IMR-90 (cell line): Measurements from ENCODE around the gene FCHSD2. TPM values are rescaled to one million over a fixed set of nuclear protein-coding genes. Genes with fewer than 3 reads are reported as not detected.

Experiments
- ATAC-seq: fragments of 200-7000 bp; cut with Tn5 transposase; 2 replicates; pipeline ENCODE4 v1.9.1; 2020; ENCODE audit warnings: low read depth, mild to moderate bottlenecking, moderate library complexity
- BruUV-seq: library from RNA; stranded (reverse); fragments of 400-500 nt; replicated peaks from 2 replicates; lab custom pipeline; 2021; lab: Mats Ljungman, UMichigan
- CTCF ChIA-PET: fragments of 300-600 bp; formaldehyde crosslinking; extraction: SDS; loops from one replicate; lab custom pipeline; 2021; ENCODE audit warnings: antibody characterized with exemption; lab: Yijun Ruan, JAX
- POLR2A ChIA-PET: fragments of 300-600 bp; sonication (Branson Sonifier 250); formaldehyde crosslinking; loops from one replicate; lab custom pipeline; 2022; ENCODE audit warnings: antibody characterized with exemption; ENCODE audit not compliant: unreplicated experiment; lab: Charles Lee
- DNase-seq: peaks from one replicate; pipeline ENCODE4 v3.0.0; 2013
- H2AFZ ChIP-seq: replicated peaks from 2 replicates; pipeline ENCODE3; 2013; ENCODE audit warnings: low read length, mild to moderate bottlenecking; ENCODE audit not compliant: poor library complexity
- H2AK5ac ChIP-seq: 2 replicates; pipeline ENCODE4 v1.6.1; 2013; ENCODE audit warnings: low read depth, low read length, inconsistent platforms
- H2AK9ac ChIP-seq: replicated peaks from 2 replicates; pipeline ENCODE3; 2013; ENCODE audit warnings: mild to moderate bottlenecking, low read depth, low read length, moderate library complexity; ENCODE audit not compliant: poor library complexity
- H2BK120ac ChIP-seq: 2 replicates; pipeline ENCODE4 v1.6.1; 2013; ENCODE audit warnings: low read depth, low read length, inconsistent platforms
- H2BK15ac ChIP-seq: 3 replicates; pipeline ENCODE4 v1.6.1; 2013; ENCODE audit warnings: low read depth, low read length, inconsistent platforms
- H2BK20ac ChIP-seq: 2 replicates; pipeline ENCODE4 v1.6.1; 2013; ENCODE audit warnings: low read depth, mild to moderate bottlenecking, inconsistent platforms, low read length, moderate library complexity
- H2BK5ac ChIP-seq: 2 replicates; pipeline ENCODE4 v1.6.1; 2013; ENCODE audit warnings: mild to moderate bottlenecking, low read depth, low read length, inconsistent platforms; ENCODE audit not compliant: poor library complexity, severe bottlenecking
- H3K14ac ChIP-seq: replicated peaks from 2 replicates; pipeline ENCODE4 v1.6.1; 2013; ENCODE audit warnings: low read depth, low read length, inconsistent platforms
- H3K18ac ChIP-seq: 2 replicates; pipeline ENCODE4 v1.6.1; 2013; ENCODE audit warnings: low read depth, low read length, control low read depth
- H3K23ac ChIP-seq: 2 replicates; pipeline ENCODE4 v1.6.1; 2013; ENCODE audit warnings: low read depth, low read length, inconsistent platforms
- H3K27ac ChIP-seq: 2 replicates; pipeline ENCODE4 v1.5.1; 2013; ENCODE audit warnings: mild to moderate bottlenecking, control low read depth, low read length; ENCODE audit not compliant: insufficient read depth
- H3K27me3 ChIP-seq: 2 replicates; pipeline ENCODE4 v1.6.1; 2013; ENCODE audit warnings: low read length; ENCODE audit not compliant: control insufficient read depth, insufficient read depth
- H3K36me3 ChIP-seq: 2 replicates; pipeline ENCODE4 v1.6.1; 2013; ENCODE audit warnings: low read length, mixed read lengths; ENCODE audit not compliant: control insufficient read depth, insufficient read depth
- H3K4ac ChIP-seq: 2 replicates; pipeline ENCODE4 v1.6.1; 2013; ENCODE audit warnings: low read depth, low read length, inconsistent platforms
- H3K4me1 ChIP-seq: 2 replicates; pipeline ENCODE4 v1.6.1; 2013; ENCODE audit warnings: low read length, mixed read lengths; ENCODE audit not compliant: control insufficient read depth, insufficient read depth
- H3K4me2 ChIP-seq: 2 replicates; pipeline ENCODE4 v1.6.1; 2013; ENCODE audit warnings: low read depth, mild to moderate bottlenecking, control low read depth, low read length, moderate library complexity
- H3K4me3 ChIP-seq: 2 replicates; pipeline ENCODE4 v1.5.1; 2013; ENCODE audit warnings: low read depth, mild to moderate bottlenecking, control low read depth, low read length, moderate library complexity; ENCODE audit not compliant: insufficient read depth
- H3K56ac ChIP-seq: 2 replicates; pipeline ENCODE4 v1.6.1; 2013; ENCODE audit warnings: low read length, inconsistent platforms; ENCODE audit not compliant: insufficient read depth; ENCODE audit errors: extremely low read depth
- H3K79me1 ChIP-seq, 2 experiments: 2 replicates each; pipeline ENCODE4 v1.6.1; 2013; ENCODE audit warnings: low read length in 2 of 2, inconsistent platforms in 1 of 2, low read depth in 1 of 2
- H3K9ac ChIP-seq: 2 replicates; pipeline ENCODE4 v1.6.1; 2013; ENCODE audit warnings: low read depth, low read length, control low read depth
- H3K9me1 ChIP-seq: 2 replicates; pipeline ENCODE4 v1.6.1; 2013; ENCODE audit warnings: low read length, inconsistent platforms; ENCODE audit not compliant: insufficient read depth
- H3K9me3 ChIP-seq: 2 replicates; pipeline ENCODE4 v1.6.1; 2013; ENCODE audit warnings: low read length; ENCODE audit not compliant: control insufficient read depth, insufficient read depth
- H4K20me1 ChIP-seq: 2 replicates; pipeline ENCODE4 v1.6.1; 2013; ENCODE audit warnings: low read length, inconsistent platforms; ENCODE audit not compliant: insufficient read depth
- H4K5ac ChIP-seq: 2 replicates; pipeline ENCODE4 v1.6.1; 2013; ENCODE audit warnings: mild to moderate bottlenecking, low read depth, low read length, control low read depth
- H4K8ac ChIP-seq, 2 experiments: 2 replicates each; pipeline ENCODE4 v1.6.1; 2013; ENCODE audit warnings: low read depth in 2 of 2, low read length in 2 of 2, control low read depth in 1 of 2, inconsistent platforms in 1 of 2
- H4K91ac ChIP-seq: 2 replicates; pipeline ENCODE4 v1.6.1; 2013; ENCODE audit warnings: low read depth, low read length, inconsistent platforms; ENCODE audit not compliant: insufficient read depth
- BHLHE40 ChIP-seq: fragments of 150-350 bp; IDR thresholded peaks from 2 replicates; pipeline ENCODE4 v1.6.1; 2016; ENCODE audit warnings: mild to moderate bottlenecking, low read depth, low read length
- CEBPB ChIP-seq: IDR thresholded peaks from 2 replicates; pipeline ENCODE4 v1.6.1; 2012; ENCODE audit warnings: low read depth, low read length, improper control_type of control experiment
- CHD1 ChIP-seq: IDR thresholded peaks from 2 replicates; pipeline ENCODE4 v1.6.1; 2012; ENCODE audit warnings: low read depth, low read length, improper control_type of control experiment
- FOS ChIP-seq: fragments of 150-350 bp; IDR thresholded peaks from 2 replicates; pipeline ENCODE4 v1.6.1; 2016; ENCODE audit warnings: low read depth, low read length
- MAFK ChIP-seq: IDR thresholded peaks from 2 replicates; pipeline ENCODE4 v1.6.1; 2012; ENCODE audit warnings: low read depth, low read length, improper control_type of control experiment
- MAZ ChIP-seq: IDR thresholded peaks from 2 replicates; pipeline ENCODE4 v1.6.1; 2012; ENCODE audit warnings: low read depth, mild to moderate bottlenecking, low read length, improper control_type of control experiment, moderate library complexity, borderline replicate concordance
- MXI1 ChIP-seq: IDR thresholded peaks from 2 replicates; pipeline ENCODE4 v1.6.1; 2012; ENCODE audit warnings: low read depth, mild to moderate bottlenecking, low read length, moderate library complexity, borderline replicate concordance
- NFE2L2 ChIP-seq: fragments of 150-350 bp; IDR thresholded peaks from 2 replicates; pipeline ENCODE4 v1.6.1; 2016; ENCODE audit warnings: low read depth, mild to moderate bottlenecking, low read length
- RAD21 ChIP-seq: IDR thresholded peaks from 2 replicates; pipeline ENCODE4 v1.6.1; 2012; ENCODE audit warnings: low read length, improper control_type of control experiment
- RCOR1 ChIP-seq: IDR thresholded peaks from 2 replicates; pipeline ENCODE4 v1.6.1; 2012; ENCODE audit warnings: mild to moderate bottlenecking, low read length, improper control_type of control experiment; ENCODE audit not compliant: insufficient replicate concordance
- RFX5 ChIP-seq: IDR thresholded peaks from 2 replicates; pipeline ENCODE4 v1.8.0; 2012; ENCODE audit warnings: low read depth, mild to moderate bottlenecking, low read length, moderate library complexity
- SMC3 ChIP-seq: fragments of 150-350 bp; IDR thresholded peaks from 2 replicates; pipeline ENCODE4 v1.6.1; 2016; ENCODE audit warnings: low read depth, mild to moderate bottlenecking, antibody characterized with exemption, low read length, moderate library complexity
- WGBS, 2 experiments: methylation state at CpG; one replicate each; pipeline versions ENCODE4 v1.1.5 to v1.1.7; 2013; ENCODE audit warnings: missing lambda C conversion rate in 2 of 2; ENCODE audit not compliant: insufficient read length in 1 of 2; ENCODE audit errors: extremely low coverage in 2 of 2; 5-methylcytosine and 5-hydroxymethylcytosine counted together
- dilution Hi-C: fragments of 300-500 bp; cut with HindIII; formaldehyde crosslinking; loops from one replicate; pipeline ENCODE4 v1.14.3; 2018; ENCODE audit warnings: low sequenced_read_pairs; ENCODE audit not compliant: unreplicated experiment
- in situ Hi-C: fragments of 300-500 bp; cut with MboI; formaldehyde crosslinking; loops from 3 replicates; pipeline ENCODE4 v1.14.3; 2019; ENCODE audit warnings: low sequenced_read_pairs, inconsistent platforms, mixed read lengths
- intact Hi-C: fragments of 100-400 bp; cut with micrococcal nuclease; formaldehyde crosslinking; loops from 2 replicates; pipeline ENCODE4 v1.10.0; 2022
- polyA plus RNA-seq, 3 experiments: library from polyadenylated mRNA; depleted of rRNA; stranded (reverse); fragments of >200 nt; gene quantifications; 2 replicates each; pipeline ENCODE4 v1.2.3, GENCODE V29; 2012; ENCODE audit warnings: low replicate concordance in 1 of 3
- total RNA-seq: library from RNA; depleted of rRNA; stranded (reverse); fragments of >200 nt; gene quantifications from 2 replicates; pipeline ENCODE4 v1.2.3, GENCODE V29; 2012
- TF ChIP-seq, protein P1 (sequence below): fragments of 150-350 bp; IDR thresholded peaks from 2 replicates; pipeline ENCODE4 v1.6.1; 2017; ENCODE audit warnings: mild to moderate bottlenecking, antibody characterized with exemption, low read length, low read depth
- TF ChIP-seq, protein P2 (sequence below): conservative IDR thresholded peaks from 2 replicates; pipeline ENCODE4 v1.5.1; 2012; ENCODE audit warnings: mild to moderate bottlenecking, low read depth, low read length, improper control_type of control experiment
- TF ChIP-seq, protein P3 (sequence below): fragments of 150-350 bp; IDR thresholded peaks from 2 replicates; pipeline ENCODE4 v1.6.1; 2016; ENCODE audit warnings: low read depth, mild to moderate bottlenecking, low read length, moderate library complexity, borderline replicate concordance

FCHSD2 gene
- total and polyA plus RNA-seq, 2 of the 4 experiments (the other 2 are of a cell fraction) = 5.9 to 18.7 TPM

DNA sequence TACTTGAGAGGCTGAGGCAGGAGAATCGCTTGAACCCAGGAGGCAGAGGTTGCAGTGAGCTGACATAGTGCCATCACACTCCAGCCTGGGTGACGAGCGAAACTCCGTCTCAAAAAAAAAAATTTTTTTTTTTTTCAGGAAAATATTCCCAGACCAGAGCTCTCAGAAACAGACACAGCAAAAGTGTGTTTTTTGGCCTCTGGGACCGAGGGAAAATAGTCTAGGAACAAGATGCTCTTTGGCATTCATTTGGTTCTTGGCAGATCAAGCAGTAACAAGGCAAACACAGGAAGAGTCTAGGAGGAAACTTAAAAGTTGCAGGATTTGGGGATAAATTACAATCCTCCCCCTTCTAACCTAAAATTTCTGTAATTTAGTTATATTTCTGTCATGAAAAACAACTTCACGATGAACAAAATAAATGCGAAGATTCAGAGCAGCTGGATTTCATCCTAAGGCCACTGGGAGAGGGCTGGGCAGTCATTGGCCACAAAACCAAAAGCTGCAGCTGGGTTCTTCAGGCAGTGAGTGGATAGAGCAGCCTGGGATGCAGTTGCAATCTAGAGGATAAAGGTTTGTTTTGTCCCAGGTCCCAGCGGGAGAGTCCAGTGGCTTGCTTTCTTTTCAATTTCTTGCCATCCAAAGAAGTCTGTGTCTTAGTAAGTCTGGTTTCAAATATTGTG, 308.2 kb downstream of the FCHSD2 start:
- intact Hi-C loops (no loop called here), dilution Hi-C loops (no loop called here), in situ Hi-C loops (loop anchor here (5.0 kb wide), 2 partner anchors 343 to 453 kb away; no protein-coding TSS in a partner anchor)
- no peak overlapping the region for H2BK20ac ChIP-seq
- BruUV-seq = no TSS peak
- H3K9me3 ChIP-seq = no peaks in the 10 kb centered on the region
- WGBS, 2 experiments = no CpG with 5 or more reads among the region's 8 CpGs
- no peak overlapping the region for H3K23ac ChIP-seq
- no peak overlapping the region for H2BK120ac ChIP-seq
- H4K5ac ChIP-seq = no peak overlapping the region
- H2AK5ac ChIP-seq = no peak overlapping the region
- H3K9me1 ChIP-seq = peaks cover 10% of the 10 kb centered on the region
- H2AK9ac ChIP-seq = no peak overlapping the region
- DNase-seq (no peak), ATAC-seq (no peak)
- H3K9ac ChIP-seq = no peak overlapping the region
- H4K20me1 ChIP-seq = no peaks in the 10 kb centered on the region
- CTCF ChIA-PET = interaction anchor here (0.5 to 3.2 kb wide), 3 partner anchors 108 to 1942 kb away, joined by 4 to 19 read pairs (median 6); no protein-coding TSS in a partner anchor
- no peak overlapping the region for H3K56ac ChIP-seq
- H2AFZ ChIP-seq = no peak overlapping the region
- H3K27me3 ChIP-seq = no peaks in the 10 kb centered on the region
- no peak overlapping the region for H3K18ac ChIP-seq
- no peak overlapping the region for H2BK5ac ChIP-seq
- H3K79me1 ChIP-seq = peaks cover 0 to 19% of the 10 kb centered on the region in 2 experiments; a peak in 2 of 4 replicates
- H3K4me2 ChIP-seq = no peak overlapping the region
- H3K36me3 ChIP-seq = peaks cover 5% of the 10 kb centered on the region; the same call in 1 of the 2 replicates
- no peak overlapping the region for H3K14ac ChIP-seq
- no peak overlapping the region for H3K4me3 ChIP-seq
- no peak overlapping the region for H3K27ac ChIP-seq
- peaks cover 10% of the 10 kb centered on the region for H3K4me1 ChIP-seq
- no peak overlapping the region for H3K4ac ChIP-seq
- no peak for TF ChIP-seq RAD21
- TF ChIP-seq CHD1 = no peak
- no peak for TF ChIP-seq FOS
- no peak for TF ChIP-seq MAFK
- no peak for TF ChIP-seq BHLHE40
- no peak for TF ChIP-seq RFX5
- TF ChIP-seq, protein P1, sequence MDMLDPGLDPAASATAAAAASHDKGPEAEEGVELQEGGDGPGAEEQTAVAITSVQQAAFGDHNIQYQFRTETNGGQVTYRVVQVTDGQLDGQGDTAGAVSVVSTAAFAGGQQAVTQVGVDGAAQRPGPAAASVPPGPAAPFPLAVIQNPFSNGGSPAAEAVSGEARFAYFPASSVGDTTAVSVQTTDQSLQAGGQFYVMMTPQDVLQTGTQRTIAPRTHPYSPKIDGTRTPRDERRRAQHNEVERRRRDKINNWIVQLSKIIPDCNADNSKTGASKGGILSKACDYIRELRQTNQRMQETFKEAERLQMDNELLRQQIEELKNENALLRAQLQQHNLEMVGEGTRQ = no peak
- TF ChIP-seq, protein P2, sequence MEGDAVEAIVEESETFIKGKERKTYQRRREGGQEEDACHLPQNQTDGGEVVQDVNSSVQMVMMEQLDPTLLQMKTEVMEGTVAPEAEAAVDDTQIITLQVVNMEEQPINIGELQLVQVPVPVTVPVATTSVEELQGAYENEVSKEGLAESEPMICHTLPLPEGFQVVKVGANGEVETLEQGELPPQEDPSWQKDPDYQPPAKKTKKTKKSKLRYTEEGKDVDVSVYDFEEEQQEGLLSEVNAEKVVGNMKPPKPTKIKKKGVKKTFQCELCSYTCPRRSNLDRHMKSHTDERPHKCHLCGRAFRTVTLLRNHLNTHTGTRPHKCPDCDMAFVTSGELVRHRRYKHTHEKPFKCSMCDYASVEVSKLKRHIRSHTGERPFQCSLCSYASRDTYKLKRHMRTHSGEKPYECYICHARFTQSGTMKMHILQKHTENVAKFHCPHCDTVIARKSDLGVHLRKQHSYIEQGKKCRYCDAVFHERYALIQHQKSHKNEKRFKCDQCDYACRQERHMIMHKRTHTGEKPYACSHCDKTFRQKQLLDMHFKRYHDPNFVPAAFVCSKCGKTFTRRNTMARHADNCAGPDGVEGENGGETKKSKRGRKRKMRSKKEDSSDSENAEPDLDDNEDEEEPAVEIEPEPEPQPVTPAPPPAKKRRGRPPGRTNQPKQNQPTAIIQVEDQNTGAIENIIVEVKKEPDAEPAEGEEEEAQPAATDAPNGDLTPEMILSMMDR = no peak
- TF ChIP-seq SMC3 = no peak
- TF ChIP-seq MAZ = no peak
- no peak for TF ChIP-seq NFE2L2
- TF ChIP-seq RCOR1 = no peak
- TF ChIP-seq CEBPB = no peak
- no peak for TF ChIP-seq MXI1
- TF ChIP-seq, protein P3, sequence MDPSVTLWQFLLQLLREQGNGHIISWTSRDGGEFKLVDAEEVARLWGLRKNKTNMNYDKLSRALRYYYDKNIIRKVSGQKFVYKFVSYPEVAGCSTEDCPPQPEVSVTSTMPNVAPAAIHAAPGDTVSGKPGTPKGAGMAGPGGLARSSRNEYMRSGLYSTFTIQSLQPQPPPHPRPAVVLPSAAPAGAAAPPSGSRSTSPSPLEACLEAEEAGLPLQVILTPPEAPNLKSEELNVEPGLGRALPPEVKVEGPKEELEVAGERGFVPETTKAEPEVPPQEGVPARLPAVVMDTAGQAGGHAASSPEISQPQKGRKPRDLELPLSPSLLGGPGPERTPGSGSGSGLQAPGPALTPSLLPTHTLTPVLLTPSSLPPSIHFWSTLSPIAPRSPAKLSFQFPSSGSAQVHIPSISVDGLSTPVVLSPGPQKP = no peak
- H4K91ac ChIP-seq = no peak overlapping the region
- H4K8ac ChIP-seq = no peak overlapping the region
- POLR2A ChIA-PET = interaction anchor here (0.6 kb wide), 1 partner anchor 905 kb away, joined by 3 read pairs; the partner anchor contains the start of gene RNF121
- no peak overlapping the region for H2BK15ac ChIP-seq
